Measurements from ENCODE around the gene DZIP1. TPM values are rescaled to one million over a fixed set of nuclear protein-coding genes. Genes with fewer than 3 reads are reported as not detected.

DZIP1 gene
- total RNA-seq, 1 experiment from 2014 or later: 0.17 TPM

- ChIA-PET RAD21 (ENCODE audit: low non-redundant PET in 1 of 2, low total read pairs in 2 of 2, uncharacterized antibody in 2 of 2, unreplicated experiment in 2 of 2) (no interaction called here), POLR2A (no interaction called here), CTCF (no interaction called here)
- Histone ChIP-seq H3K79me2 (ENCODE audit: insufficient read depth, low read length) (no peaks in the 10 kb centered on the region), H4K20me1 (ENCODE audit: insufficient read depth) (no peaks in the 10 kb centered on the region), H3K4me2 (ENCODE audit: low read length) (no peak overlapping the region), H3K36me3 (ENCODE audit: control insufficient read depth in 1 of 2, insufficient read depth in 2 of 2, low read length in 2 of 2) (no peaks in the 10 kb centered on the region), H3K27me3 (ENCODE audit: insufficient read depth, low read length) (no peaks in the 10 kb centered on the region), H3K9me2 (ENCODE audit: insufficient read depth) (no peaks in the 10 kb centered on the region), H3K27ac (ENCODE audit: low read depth, low read length) (no peak overlapping the region), H3K9me3 (ENCODE audit: control insufficient read depth in 1 of 2, insufficient read depth in 1 of 2, low read depth in 1 of 2, low read length in 2 of 2) (no peaks in the 10 kb centered on the region), H3K4me1 (ENCODE audit: control insufficient read depth in 1 of 2, insufficient read depth in 2 of 2, low read length in 2 of 2) (peaks cover 0 to 15% of the 10 kb centered on the region in 2 experiments; a peak in 2 of 4 replicates), H2AFZ (ENCODE audit: low read depth, low read length, poor library complexity, severe bottlenecking) (no peak overlapping the region), H3K9ac (ENCODE audit: low read length) (no peak overlapping the region), H3K4me3 (replicated peaks in 1 of 2; ENCODE audit: low read depth in 1 of 2, low read length in 2 of 2) (no peak overlapping the region)
- DNase-seq (ENCODE audit: low read depth, low spot score) (no peak), ATAC-seq (no peak)
- no peak for TF ChIP-seq RAD21 (IDR thresholded peaks at IDR 0.05; ENCODE audit: low read depth)
- no peak for TF ChIP-seq YY1 (IDR thresholded peaks at IDR 0.05; ENCODE audit: extremely low read depth, insufficient replicate concordance, low read depth, low read length)
- TF ChIP-seq ELF1 (IDR thresholded peaks at IDR 0.05; ENCODE audit: borderline replicate concordance, low read depth): no peak
- TF ChIP-seq ATF3 (IDR thresholded peaks at IDR 0.05): no peak
- no peak for TF ChIP-seq CEBPB (IDR thresholded peaks at IDR 0.05; ENCODE audit: low read depth)
- TF ChIP-seq SRF (IDR thresholded peaks at IDR 0.05; ENCODE audit: low read depth): no peak
- TF ChIP-seq JUND (IDR thresholded peaks at IDR 0.05): no peak
- intact Hi-C loops (cut with micrococcal nuclease): no loop called here
- no TSS peak for BruUV-seq (replicated peaks)
Observed at GRCh38 chr13:95530178-95530577, 114.3 kb downstream of the DZIP1 start.

Other genes with a start within 250 kb of the DZIP1 start
- gene CLDN10, start 92.0 kb downstream of the DZIP1 start, total RNA-seq (2021; ENCODE audit: unreplicated experiment): not detected
- gene DNAJC3, start 32.4 kb upstream of the DZIP1 start, total RNA-seq (2021; ENCODE audit: unreplicated experiment): 28.5 TPM

All from HCT116 (cell line).